ENCODE data around the gene PKDCC.

PKDCC gene

DNA sequence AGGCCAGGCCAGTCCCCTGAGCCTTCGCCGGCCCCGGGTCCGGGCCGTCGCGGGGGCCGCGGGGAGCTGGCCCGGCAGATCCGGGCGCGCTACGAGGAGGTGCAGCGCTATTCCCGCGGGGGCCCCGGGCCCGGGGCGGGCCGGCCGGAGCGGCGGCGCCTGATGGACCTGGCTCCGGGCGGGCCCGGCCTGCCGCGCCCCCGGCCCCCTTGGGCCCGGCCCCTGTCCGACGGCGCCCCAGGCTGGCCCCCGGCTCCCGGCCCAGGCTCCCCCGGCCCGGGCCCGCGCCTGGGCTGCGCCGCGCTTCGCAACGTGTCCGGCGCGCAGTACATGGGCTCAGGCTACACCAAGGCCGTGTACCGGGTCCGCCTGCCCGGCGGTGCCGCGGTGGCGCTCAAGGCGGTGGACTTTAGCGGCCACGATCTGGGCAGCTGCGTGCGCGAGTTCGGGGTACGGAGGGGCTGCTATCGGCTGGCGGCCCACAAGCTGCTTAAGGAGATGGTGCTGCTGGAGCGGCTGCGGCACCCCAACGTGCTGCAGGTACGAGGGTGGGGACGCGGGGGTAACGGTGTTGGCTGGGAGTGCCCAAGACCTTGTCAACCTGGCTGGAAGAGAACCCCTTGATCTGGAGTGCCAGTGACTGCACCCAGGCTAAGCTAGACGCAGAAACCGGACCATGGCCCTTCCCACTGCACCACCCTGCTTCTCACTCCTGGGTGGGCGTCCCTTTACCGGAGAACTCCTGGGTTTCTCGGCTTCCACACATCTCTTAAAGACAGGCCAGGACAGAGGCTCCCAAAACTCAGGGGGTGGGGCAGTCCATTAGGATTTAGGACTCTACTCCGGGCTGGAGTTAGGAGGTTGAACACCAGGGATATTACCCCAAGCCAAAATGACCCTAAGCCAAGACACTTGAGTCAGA lies 739 bp downstream of the PKDCC start:
- Histone ChIP-seq H3K79me2 (ENCODE audit: low read length) (no peaks in the 10 kb centered on the region), H3K9ac (ENCODE audit: low read length) (no peak overlapping the region), H3K27me3 (ENCODE audit: low read depth, low read length) (no peaks in the 10 kb centered on the region), H4K20me1 (ENCODE audit: insufficient read depth, low read length) (no peaks in the 10 kb centered on the region), H3K4me1 (ENCODE audit: low read length) (no peaks in the 10 kb centered on the region), H3K4me2 (ENCODE audit: low read length) (no peak overlapping the region), H2AFZ (ENCODE audit: low read depth, low read length) (no peak overlapping the region), H3K36me3 (replicated peaks; ENCODE audit: low read depth, low read length) (no peaks in the 10 kb centered on the region), H3K9me3 (ENCODE audit: insufficient read depth, low read length) (no peaks in the 10 kb centered on the region), H3K27ac (ENCODE audit: low read length) (no peak overlapping the region), H3K4me3 (ENCODE audit: low read length) (no peak overlapping the region)
- TF ChIP-seq EZH2phosphoT487 (IDR thresholded peaks at IDR 0.05; ENCODE audit: low read depth): no peak
- TF ChIP-seq, protein P1, sequence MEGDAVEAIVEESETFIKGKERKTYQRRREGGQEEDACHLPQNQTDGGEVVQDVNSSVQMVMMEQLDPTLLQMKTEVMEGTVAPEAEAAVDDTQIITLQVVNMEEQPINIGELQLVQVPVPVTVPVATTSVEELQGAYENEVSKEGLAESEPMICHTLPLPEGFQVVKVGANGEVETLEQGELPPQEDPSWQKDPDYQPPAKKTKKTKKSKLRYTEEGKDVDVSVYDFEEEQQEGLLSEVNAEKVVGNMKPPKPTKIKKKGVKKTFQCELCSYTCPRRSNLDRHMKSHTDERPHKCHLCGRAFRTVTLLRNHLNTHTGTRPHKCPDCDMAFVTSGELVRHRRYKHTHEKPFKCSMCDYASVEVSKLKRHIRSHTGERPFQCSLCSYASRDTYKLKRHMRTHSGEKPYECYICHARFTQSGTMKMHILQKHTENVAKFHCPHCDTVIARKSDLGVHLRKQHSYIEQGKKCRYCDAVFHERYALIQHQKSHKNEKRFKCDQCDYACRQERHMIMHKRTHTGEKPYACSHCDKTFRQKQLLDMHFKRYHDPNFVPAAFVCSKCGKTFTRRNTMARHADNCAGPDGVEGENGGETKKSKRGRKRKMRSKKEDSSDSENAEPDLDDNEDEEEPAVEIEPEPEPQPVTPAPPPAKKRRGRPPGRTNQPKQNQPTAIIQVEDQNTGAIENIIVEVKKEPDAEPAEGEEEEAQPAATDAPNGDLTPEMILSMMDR (IDR thresholded peaks at IDR 0.05; ENCODE audit: low read depth, low read length): no peak

GRCh38 chr2:42049221-42050009 lies 1.6 kb downstream of the PKDCC start:
- Histone ChIP-seq H3K4me2 (ENCODE audit: low read length) (no peak overlapping the region), H2AFZ (ENCODE audit: low read depth, low read length) (no peak overlapping the region), H3K27me3 (ENCODE audit: low read depth, low read length) (no peaks in the 10 kb centered on the region), H3K4me3 (ENCODE audit: low read length) (no peak overlapping the region), H3K79me2 (ENCODE audit: low read length) (no peaks in the 10 kb centered on the region), H4K20me1 (ENCODE audit: insufficient read depth, low read length) (no peaks in the 10 kb centered on the region), H3K27ac (ENCODE audit: low read length) (no peak overlapping the region), H3K36me3 (replicated peaks; ENCODE audit: low read depth, low read length) (no peaks in the 10 kb centered on the region), H3K9ac (ENCODE audit: low read length) (no peak overlapping the region), H3K4me1 (ENCODE audit: low read length) (no peaks in the 10 kb centered on the region), H3K9me3 (ENCODE audit: insufficient read depth, low read length) (no peaks in the 10 kb centered on the region)
- no peak for TF ChIP-seq EZH2phosphoT487 (IDR thresholded peaks at IDR 0.05; ENCODE audit: low read depth)
- TF ChIP-seq, protein P1 (IDR thresholded peaks at IDR 0.05; ENCODE audit: low read depth, low read length): no peak

GRCh38 chr2:42050010-42050702 lies 2.3 kb downstream of the PKDCC start:
- Histone ChIP-seq H3K4me3 (ENCODE audit: low read length) (no peak overlapping the region), H3K36me3 (replicated peaks; ENCODE audit: low read depth, low read length) (no peaks in the 10 kb centered on the region), H3K9me3 (ENCODE audit: insufficient read depth, low read length) (no peaks in the 10 kb centered on the region), H3K27ac (ENCODE audit: low read length) (no peak overlapping the region), H3K4me2 (ENCODE audit: low read length) (no peak overlapping the region), H3K4me1 (ENCODE audit: low read length) (no peaks in the 10 kb centered on the region), H3K79me2 (ENCODE audit: low read length) (no peaks in the 10 kb centered on the region), H4K20me1 (ENCODE audit: insufficient read depth, low read length) (no peaks in the 10 kb centered on the region), H3K27me3 (ENCODE audit: low read depth, low read length) (no peaks in the 10 kb centered on the region), H2AFZ (ENCODE audit: low read depth, low read length) (no peak overlapping the region), H3K9ac (ENCODE audit: low read length) (no peak overlapping the region)
- TF ChIP-seq, protein P1 (IDR thresholded peaks at IDR 0.05; ENCODE audit: low read depth, low read length): no peak
- TF ChIP-seq EZH2phosphoT487 (IDR thresholded peaks at IDR 0.05; ENCODE audit: low read depth): no peak
